ENCODE results near the gene GSTA4.

- TF ChIP-seq CTCF (optimal IDR thresholded peaks at IDR 0.05 in 1 of 3, IDR thresholded peaks at IDR 0.05 in 1 of 3, conservative IDR thresholded peaks at IDR 0.05 in 1 of 3; ENCODE audit: extremely low read depth in 1 of 3, insufficient read depth in 2 of 3, low read length in 3 of 3) (no peak), EZH2 (IDR thresholded peaks at IDR 0.05; ENCODE audit: low read length) (no peak)
Measured at GRCh38 chr6:52962701-52963100, 32.4 kb downstream of the GSTA4 start.

Measured in keratinocyte (primary cell).